ENCODE results near the gene PAEP.
"Not testable (repeated sequence)": the region's sequence is repeated elsewhere in the genome, so short reads cannot be mapped to it uniquely, and the experiment has no call there.

Gene PAEP

DNA sequence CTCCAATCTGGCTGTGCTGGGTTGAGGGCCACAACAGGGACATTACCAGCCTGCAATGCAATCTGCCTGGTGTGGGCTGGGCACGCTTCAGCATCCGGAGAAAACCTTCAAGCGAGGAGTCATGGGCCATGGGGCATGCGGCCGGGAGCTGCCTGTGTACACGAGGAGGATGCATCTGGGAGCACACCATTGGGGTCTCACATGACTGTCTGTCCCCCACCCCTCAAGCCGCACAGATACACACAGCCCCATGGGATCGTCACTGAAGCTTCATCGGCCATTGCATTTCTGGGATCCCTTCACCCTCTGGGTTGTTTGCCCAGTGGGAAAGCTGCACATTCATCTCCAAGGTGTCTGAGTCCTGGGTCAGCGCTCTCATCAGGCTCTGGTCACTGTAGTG lies 30.5 kb upstream of the PAEP start:
- TF ChIP-seq, protein P1, sequence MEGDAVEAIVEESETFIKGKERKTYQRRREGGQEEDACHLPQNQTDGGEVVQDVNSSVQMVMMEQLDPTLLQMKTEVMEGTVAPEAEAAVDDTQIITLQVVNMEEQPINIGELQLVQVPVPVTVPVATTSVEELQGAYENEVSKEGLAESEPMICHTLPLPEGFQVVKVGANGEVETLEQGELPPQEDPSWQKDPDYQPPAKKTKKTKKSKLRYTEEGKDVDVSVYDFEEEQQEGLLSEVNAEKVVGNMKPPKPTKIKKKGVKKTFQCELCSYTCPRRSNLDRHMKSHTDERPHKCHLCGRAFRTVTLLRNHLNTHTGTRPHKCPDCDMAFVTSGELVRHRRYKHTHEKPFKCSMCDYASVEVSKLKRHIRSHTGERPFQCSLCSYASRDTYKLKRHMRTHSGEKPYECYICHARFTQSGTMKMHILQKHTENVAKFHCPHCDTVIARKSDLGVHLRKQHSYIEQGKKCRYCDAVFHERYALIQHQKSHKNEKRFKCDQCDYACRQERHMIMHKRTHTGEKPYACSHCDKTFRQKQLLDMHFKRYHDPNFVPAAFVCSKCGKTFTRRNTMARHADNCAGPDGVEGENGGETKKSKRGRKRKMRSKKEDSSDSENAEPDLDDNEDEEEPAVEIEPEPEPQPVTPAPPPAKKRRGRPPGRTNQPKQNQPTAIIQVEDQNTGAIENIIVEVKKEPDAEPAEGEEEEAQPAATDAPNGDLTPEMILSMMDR (IDR thresholded peaks at IDR 0.05; ENCODE audit: low read depth, low read length), result no peak
- DNase-seq, result no peak

DNA sequence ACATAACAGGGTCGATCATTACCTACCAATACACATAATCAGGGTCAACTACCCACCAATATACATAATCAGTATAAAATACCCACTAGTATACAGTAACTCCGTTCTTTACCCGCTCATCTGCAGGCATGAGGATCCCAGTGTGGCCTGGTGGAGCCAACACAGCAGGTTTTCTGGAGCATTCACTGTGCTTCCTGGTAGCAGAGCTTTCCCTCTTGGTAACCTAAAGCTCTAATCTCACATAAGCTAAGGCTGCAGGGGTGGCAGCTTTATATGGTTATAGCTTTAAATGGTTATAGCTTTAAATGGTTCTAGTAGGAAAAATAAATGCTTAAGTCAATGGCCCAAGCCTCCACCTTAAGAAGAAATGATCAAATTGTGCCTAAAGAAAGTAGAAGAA lies 28.4 kb upstream of the PAEP start:
- no peaks in the 10 kb centered on the region for H3K36me3 ChIP-seq
- no peak for DNase-seq

More for the DNA sequence above, 30.5 kb upstream of the PAEP start:
- H3K27ac ChIP-seq, result no peak overlapping the region
- H3K27me3 ChIP-seq (ENCODE audit: insufficient read depth, low read depth, severe bottlenecking), result no peaks in the 10 kb centered on the region
- H3K9me3 ChIP-seq (ENCODE audit: severe bottlenecking), result no peaks in the 10 kb centered on the region
- H3K36me3 ChIP-seq, result no peaks in the 10 kb centered on the region
- no peak overlapping the region for H3K4me3 ChIP-seq (ENCODE audit: low read depth, low read length)

DNA sequence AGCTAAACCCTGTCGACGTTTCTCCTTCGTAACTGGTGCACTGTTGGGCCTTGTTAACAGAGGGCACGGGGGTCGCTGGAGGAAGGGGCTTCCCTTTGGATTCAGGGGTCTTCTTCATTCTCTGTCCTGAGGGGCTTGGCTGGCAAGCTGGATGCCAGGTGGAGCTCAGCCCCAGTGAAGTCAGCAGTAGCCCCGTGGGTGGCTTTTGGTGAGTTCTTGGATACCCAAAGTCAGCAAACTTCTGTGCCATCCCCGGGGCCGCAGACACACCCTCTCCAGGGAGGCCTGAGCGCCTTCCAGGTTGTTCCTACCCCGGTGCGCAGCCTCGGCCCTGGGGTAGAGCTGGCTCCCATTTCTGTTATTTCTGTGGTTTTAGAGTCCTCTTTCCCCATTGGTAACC lies 27.9 kb upstream of the PAEP start:
- TF ChIP-seq, protein P1 (IDR thresholded peaks at IDR 0.05; ENCODE audit: low read depth, low read length), result no peak
- DNase-seq, result no peak
- Histone ChIP-seq H3K27me3 (ENCODE audit: insufficient read depth, low read depth, severe bottlenecking) (no peaks in the 10 kb centered on the region), H3K4me3 (ENCODE audit: low read depth, low read length) (no peak overlapping the region), H3K9me3 (ENCODE audit: severe bottlenecking) (no peaks in the 10 kb centered on the region), H3K27ac (no peak overlapping the region), H3K36me3 (no peaks in the 10 kb centered on the region)

More for the DNA sequence above, 28.4 kb upstream of the PAEP start:
- no peak overlapping the region for H3K4me3 ChIP-seq (ENCODE audit: low read depth, low read length)
- H3K27ac ChIP-seq, result no peak overlapping the region
- TF ChIP-seq, protein P1 (IDR thresholded peaks at IDR 0.05; ENCODE audit: low read depth, low read length), result no peak
- no peaks in the 10 kb centered on the region for H3K27me3 ChIP-seq (ENCODE audit: insufficient read depth, low read depth, severe bottlenecking)
- no peaks in the 10 kb centered on the region for H3K9me3 ChIP-seq (ENCODE audit: severe bottlenecking)

DNA sequence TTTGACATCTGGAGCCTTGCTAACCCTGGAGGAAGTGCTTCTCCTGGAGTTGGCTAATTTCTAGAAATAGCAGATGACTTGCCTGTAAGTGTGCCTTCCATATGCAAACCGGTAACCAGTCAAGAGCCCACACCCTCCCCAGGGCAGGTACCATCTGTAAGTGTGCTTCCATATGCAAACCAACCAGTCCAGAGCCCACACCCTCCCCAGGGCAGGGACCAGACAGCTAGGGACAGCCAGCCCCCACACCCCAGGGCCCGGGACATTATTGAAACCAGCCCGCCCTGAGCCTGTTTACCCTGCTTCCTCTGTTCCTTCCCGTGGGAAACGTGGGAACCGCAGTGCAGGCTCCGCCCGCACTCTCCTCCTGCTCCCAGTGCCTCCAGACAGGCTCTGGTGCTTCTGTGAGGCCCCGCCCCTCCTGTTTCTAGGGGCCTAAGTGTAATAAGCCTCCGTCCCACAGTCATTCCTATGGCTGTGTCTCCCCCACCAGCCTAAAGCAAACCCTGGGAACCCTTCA lies 27.3 kb upstream of the PAEP start:
- H3K27ac ChIP-seq; H3K4me3 ChIP-seq (ENCODE audit: low read depth, low read length); H3K36me3 ChIP-seq; DNase-seq; H3K9me3 ChIP-seq (ENCODE audit: severe bottlenecking); H3K27me3 ChIP-seq (ENCODE audit: insufficient read depth, low read depth, severe bottlenecking): not testable (repeated sequence)

DNA sequence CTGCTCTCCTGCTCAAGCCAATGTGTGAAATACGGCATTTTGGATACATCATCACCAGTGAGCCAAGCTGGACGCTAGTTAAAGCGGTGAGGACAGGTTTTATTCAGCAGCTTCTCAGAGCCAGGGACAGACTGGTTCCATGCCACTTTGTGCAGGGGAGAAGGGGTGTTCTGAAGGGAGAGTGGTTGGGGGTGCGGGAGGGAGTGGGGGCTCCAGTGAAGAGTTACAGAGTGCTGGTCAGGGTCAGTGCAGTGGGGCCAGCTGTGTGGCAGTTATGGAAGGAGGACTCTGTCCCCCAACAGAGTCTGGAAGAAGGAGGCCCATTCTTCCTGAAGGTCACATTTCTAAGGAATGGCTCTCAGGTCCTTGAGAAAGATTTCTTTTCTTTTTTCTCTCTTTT lies 26.7 kb upstream of the PAEP start:
- H3K9me3 ChIP-seq (ENCODE audit: severe bottlenecking); H3K27ac ChIP-seq; H3K36me3 ChIP-seq; H3K4me3 ChIP-seq (ENCODE audit: low read depth, low read length); DNase-seq; H3K27me3 ChIP-seq (ENCODE audit: insufficient read depth, low read depth, severe bottlenecking): not testable (repeated sequence)

DNA sequence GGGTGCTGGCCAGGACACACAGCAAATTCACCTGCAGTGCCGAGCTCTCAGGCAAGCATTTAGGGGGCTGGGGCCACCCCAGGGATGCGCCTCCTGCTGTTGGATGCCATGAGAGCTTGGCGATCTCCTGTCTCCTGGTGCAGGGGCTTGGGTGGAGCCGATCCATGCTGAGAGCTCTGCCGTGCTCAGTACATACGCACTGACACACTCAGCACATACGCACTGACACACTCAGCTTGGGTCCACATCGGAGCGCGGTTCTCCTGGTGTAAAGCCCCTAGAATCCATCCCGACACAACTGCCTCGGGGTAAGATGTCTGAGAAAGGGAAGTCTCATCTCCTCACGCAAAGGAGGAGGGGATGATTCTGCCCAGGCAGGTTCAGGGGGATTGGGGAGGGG lies 25.9 kb upstream of the PAEP start:
- not testable (repeated sequence) for DNase-seq; H3K36me3 ChIP-seq; H3K4me3 ChIP-seq (ENCODE audit: low read depth, low read length); H3K9me3 ChIP-seq (ENCODE audit: severe bottlenecking); H3K27ac ChIP-seq; H3K27me3 ChIP-seq (ENCODE audit: insufficient read depth, low read depth, severe bottlenecking)

DNA sequence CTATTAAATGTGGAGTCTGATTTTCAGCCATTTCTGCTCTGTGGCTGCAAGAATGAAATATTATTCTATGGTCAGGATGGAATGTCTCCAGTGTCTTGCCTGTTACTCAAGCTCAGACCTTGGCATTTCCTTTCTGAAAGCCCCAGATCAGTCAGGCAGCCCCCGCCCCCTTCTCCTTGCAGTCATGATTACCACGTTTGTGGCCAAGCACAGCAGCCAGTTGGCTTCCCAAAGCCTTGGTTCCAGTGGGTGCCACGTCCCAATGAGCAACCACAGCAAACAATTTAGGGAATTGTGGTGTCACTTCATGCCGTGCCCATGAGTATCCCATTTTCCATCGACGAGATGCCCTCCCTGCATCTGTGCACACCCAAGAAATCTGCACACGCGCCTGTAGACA lies 25.3 kb upstream of the PAEP start:
- TF ChIP-seq, protein P1 (IDR thresholded peaks at IDR 0.05; ENCODE audit: low read depth, low read length), result no peak
- no peaks in the 10 kb centered on the region for H3K36me3 ChIP-seq
- no peaks in the 10 kb centered on the region for H3K9me3 ChIP-seq (ENCODE audit: severe bottlenecking)
- DNase-seq, result no peak
- H3K4me3 ChIP-seq (ENCODE audit: low read depth, low read length), result no peak overlapping the region
- no peaks in the 10 kb centered on the region for H3K27me3 ChIP-seq (ENCODE audit: insufficient read depth, low read depth, severe bottlenecking)
- no peak overlapping the region for H3K27ac ChIP-seq

DNA sequence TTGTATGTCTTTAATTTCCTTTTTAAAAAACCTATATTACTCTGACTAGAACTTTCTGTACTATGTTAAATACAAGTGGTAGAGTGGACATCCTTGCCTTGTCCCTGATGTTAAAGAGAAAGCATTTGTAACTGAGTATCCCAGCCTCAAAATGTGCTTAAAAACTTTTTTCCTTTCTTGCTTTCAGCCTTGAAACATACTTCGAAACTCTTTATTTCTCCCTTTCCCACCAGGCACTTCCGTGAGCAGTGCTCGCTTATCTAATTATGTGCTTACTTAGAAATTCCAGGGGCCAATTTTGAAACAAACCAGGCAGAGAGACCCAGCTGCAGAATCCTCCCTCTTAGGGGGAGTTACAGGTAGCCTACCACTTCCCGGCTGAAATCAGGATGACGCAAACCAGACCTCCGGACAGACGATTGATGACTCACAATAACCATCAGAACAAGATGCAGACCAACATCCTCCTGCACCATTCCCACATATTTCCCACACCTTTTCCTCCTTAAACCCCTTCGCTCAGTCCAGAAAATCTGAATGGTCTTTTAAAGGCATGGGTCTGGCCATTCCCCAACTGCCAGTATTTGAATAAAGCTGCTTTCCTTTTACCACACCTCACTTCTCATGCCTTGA lies 18.2 kb upstream of the PAEP start:
- not testable (repeated sequence) for H3K36me3 ChIP-seq; DNase-seq; H3K4me3 ChIP-seq (ENCODE audit: low read depth, low read length); H3K27ac ChIP-seq; H3K9me3 ChIP-seq (ENCODE audit: severe bottlenecking); H3K27me3 ChIP-seq (ENCODE audit: insufficient read depth, low read depth, severe bottlenecking)
